Panc1 (cell line): ENCODE results near the gene CES4A. TPM values are rescaled to one million over a fixed set of nuclear protein-coding genes. Genes with fewer than 3 reads are reported as not detected.
"Not testable (repeated sequence)": the region's sequence is repeated elsewhere in the genome, so short reads cannot be mapped to it uniquely, and the experiment has no call there.

Experiments
- ATAC-seq: fragments of 200-7000 bp; cut with Tn5 transposase; 2 replicates; pipeline ENCODE4 v1.9.1; 2020; ENCODE audit warnings: mild to moderate bottlenecking, moderate library complexity
- BruUV-seq: library from RNA; stranded (reverse); fragments of 400-500 nt; replicated peaks from 2 replicates; lab custom pipeline; 2021; lab: Mats Ljungman, UMichigan
- CTCF ChIA-PET: fragments of 300-600 bp; sonication (Branson Sonifier 250); formaldehyde crosslinking; loops from one replicate; lab custom pipeline; 2022; ENCODE audit warnings: antibody characterized with exemption; lab: Charles Lee
- POLR2A ChIA-PET: fragments of 300-600 bp; sonication (Branson Sonifier 250); formaldehyde crosslinking; loops from one replicate; lab custom pipeline; 2022; ENCODE audit warnings: antibody characterized with exemption; lab: Charles Lee
- DNase-seq: peaks from one replicate; pipeline ENCODE4 v3.0.0-alpha.2; 2010; ENCODE audit warnings: low read depth, low spot score
- H3K27ac ChIP-seq: 2 replicates; pipeline ENCODE4 v1.5.1; 2011; ENCODE audit warnings: mild to moderate bottlenecking, low read length, inconsistent platforms
- H3K27me3 ChIP-seq: fragments of 200-500 bp; sonication (Bioruptor generic); 2 replicates; pipeline ENCODE4 v1.6.0; 2014; ENCODE audit warnings: low read length, inconsistent platforms; ENCODE audit not compliant: control insufficient read depth, insufficient read depth
- H3K36me3 ChIP-seq: fragments of 200-500 bp; sonication (Bioruptor generic); 2 replicates; pipeline ENCODE4 v1.5.1; 2014; ENCODE audit warnings: inconsistent platforms, mild to moderate bottlenecking, low read length, moderate library complexity; ENCODE audit not compliant: control insufficient read depth, insufficient read depth
- H3K4me1 ChIP-seq: 2 replicates; pipeline ENCODE4 v1.5.1; 2011; ENCODE audit warnings: inconsistent platforms, mild to moderate bottlenecking, low read length, moderate library complexity; ENCODE audit not compliant: control insufficient read depth, insufficient read depth
- H3K4me3 ChIP-seq, 2 experiments: 2 replicates each; pipeline ENCODE4 v1.5.1; 2011 to 2012; ENCODE audit warnings: low read depth in 2 of 2, low read length in 2 of 2, mild to moderate bottlenecking in 2 of 2, inconsistent platforms in 1 of 2, moderate library complexity in 1 of 2
- H3K9me3 ChIP-seq: fragments of 200-500 bp; sonication (Bioruptor generic); 2 replicates; pipeline ENCODE4 v1.5.1; 2014; ENCODE audit warnings: low read depth, mild to moderate bottlenecking, inconsistent platforms, low read length, moderate library complexity; ENCODE audit not compliant: control insufficient read depth, insufficient read depth
- POLR2AphosphoS5 ChIP-seq: IDR thresholded peaks from 2 replicates; pipeline ENCODE4 v1.6.1; 2012; ENCODE audit warnings: mild to moderate bottlenecking, low read depth, low read length, moderate library complexity
- TCF7L2 ChIP-seq: IDR thresholded peaks from 2 replicates; pipeline ENCODE4 v1.6.1; 2011; ENCODE audit warnings: mild to moderate bottlenecking, low read depth, low read length, inconsistent platforms
- in situ Hi-C: cut with HindIII; loops from 2 replicates; pipeline ENCODE4 v1.10.0; 2016; ENCODE audit warnings: low sequenced_read_pairs, low pct_unique_long_range_greater_than_20kb
- intact Hi-C: fragments of 100-400 bp; cut with micrococcal nuclease; formaldehyde crosslinking; loops from one replicate; pipeline ENCODE4 v1.10.0; 2022; ENCODE audit not compliant: unreplicated experiment
- total RNA-seq: library from RNA; stranded (reverse); gene quantifications from one replicate; pipeline ENCODE4 v1.2.1, GENCODE V29; 2021; ENCODE audit not compliant: unreplicated experiment
- TF ChIP-seq, protein P1 (sequence below): fragments of 450-650 bp; IDR thresholded peaks from 2 replicates; pipeline ENCODE4 v1.5.1; 2017; ENCODE audit warnings: mild to moderate bottlenecking

The CES4A gene
- total RNA-seq, 1 experiment from 2014 or later, result 6.1 TPM

DNA sequence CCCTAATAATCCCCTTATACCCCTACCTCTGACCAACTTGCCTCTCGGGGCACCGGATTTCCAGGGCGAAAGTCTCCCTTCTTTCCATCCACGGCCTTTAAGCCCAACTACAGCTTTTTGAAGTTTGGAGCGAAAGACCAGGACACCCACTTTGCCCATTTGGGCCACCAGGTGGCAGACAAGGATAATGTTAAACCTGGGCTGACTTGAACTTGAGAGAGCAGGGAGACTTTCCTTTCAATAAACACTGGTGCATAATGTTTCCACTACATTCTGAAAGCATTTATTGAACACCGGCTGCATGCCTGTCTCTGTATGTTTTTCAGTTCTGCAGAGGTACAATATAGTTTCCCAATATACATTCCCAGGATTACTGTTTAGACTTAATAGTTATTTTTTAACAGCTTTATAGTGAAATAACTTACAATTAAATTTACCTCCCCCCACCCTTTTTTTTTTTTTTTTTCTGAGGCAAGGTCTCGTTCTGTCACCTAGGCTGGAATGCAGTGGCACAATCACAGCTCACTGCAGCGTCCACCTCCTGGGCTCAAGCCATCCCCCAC lies 34.2 kb upstream of the CES4A start:
- H3K27ac ChIP-seq, result no peak overlapping the region
- H3K4me1 ChIP-seq, result peaks cover 7% of the 10 kb centered on the region
- no TSS peak for BruUV-seq
- H3K4me3 ChIP-seq, result no peak overlapping the region
- ChIA-PET CTCF (interaction anchor here (0.5 to 0.9 kb wide), 3 partner anchors 12 to 331 kb away, joined by 3 to 6 read pairs (median 3); no protein-coding TSS in a partner anchor), POLR2A (no interaction called here)
- peak; percentile 92 for ATAC-seq
- DNase-seq, result no peak
- intact Hi-C loops, result loop anchor here (10.0 kb wide), 1 partner anchor 231 kb away; the partner anchor contains the start of gene MATCAP1
- in situ Hi-C loops, result no loop called here
- no peaks in the 10 kb centered on the region for H3K27me3 ChIP-seq
- H3K36me3 ChIP-seq, result no peaks in the 10 kb centered on the region
- no peaks in the 10 kb centered on the region for H3K9me3 ChIP-seq
- TF ChIP-seq, protein P1, sequence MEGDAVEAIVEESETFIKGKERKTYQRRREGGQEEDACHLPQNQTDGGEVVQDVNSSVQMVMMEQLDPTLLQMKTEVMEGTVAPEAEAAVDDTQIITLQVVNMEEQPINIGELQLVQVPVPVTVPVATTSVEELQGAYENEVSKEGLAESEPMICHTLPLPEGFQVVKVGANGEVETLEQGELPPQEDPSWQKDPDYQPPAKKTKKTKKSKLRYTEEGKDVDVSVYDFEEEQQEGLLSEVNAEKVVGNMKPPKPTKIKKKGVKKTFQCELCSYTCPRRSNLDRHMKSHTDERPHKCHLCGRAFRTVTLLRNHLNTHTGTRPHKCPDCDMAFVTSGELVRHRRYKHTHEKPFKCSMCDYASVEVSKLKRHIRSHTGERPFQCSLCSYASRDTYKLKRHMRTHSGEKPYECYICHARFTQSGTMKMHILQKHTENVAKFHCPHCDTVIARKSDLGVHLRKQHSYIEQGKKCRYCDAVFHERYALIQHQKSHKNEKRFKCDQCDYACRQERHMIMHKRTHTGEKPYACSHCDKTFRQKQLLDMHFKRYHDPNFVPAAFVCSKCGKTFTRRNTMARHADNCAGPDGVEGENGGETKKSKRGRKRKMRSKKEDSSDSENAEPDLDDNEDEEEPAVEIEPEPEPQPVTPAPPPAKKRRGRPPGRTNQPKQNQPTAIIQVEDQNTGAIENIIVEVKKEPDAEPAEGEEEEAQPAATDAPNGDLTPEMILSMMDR, result peak; percentile 81
- no peak for TF ChIP-seq TCF7L2
- TF ChIP-seq POLR2AphosphoS5, result no peak

DNA sequence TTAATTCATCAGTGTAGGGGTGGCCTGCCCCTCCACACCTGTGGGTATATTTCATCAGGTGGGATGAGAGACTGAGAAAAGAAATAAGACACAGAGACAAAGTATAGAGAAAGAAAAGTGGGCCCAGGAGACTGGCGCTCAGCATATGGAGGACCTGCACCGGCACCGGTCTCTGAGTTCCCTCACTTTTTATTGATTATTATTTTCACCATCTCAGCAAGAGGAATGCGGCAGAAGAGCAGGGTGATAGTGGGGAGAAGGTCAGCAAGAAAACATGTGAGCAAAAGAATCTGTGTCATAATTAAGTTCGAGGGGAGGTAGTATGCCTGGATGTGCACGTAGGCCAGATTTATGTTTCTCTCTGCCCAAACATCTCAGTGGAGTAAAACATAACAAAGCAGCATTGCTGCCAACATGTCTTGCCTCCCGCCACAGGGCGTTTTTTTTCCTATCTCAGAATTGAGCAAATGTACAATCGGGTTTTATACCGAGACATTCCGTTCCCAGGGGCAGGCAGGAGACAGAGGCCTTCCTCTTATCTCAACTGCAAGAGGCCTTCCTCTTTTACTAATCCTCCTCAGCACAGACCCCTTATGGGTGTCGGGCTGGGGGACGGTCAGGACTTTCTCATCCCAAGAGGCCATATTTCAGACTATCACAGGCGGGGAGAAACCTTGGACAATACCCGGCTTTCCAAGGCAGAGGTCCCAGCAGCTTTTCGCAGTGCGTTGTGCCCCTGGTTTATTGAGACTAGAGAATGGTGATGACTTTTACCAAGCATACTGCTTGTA lies 32.8 kb upstream of the CES4A start:
- CTCF ChIA-PET, result interaction anchor here (0.6 kb wide), 1 partner anchor 200 kb away, joined by 3 read pairs; no protein-coding TSS in a partner anchor
- H3K27me3 ChIP-seq, H3K9me3 ChIP-seq, ATAC-seq, H3K4me3 ChIP-seq, H3K4me1 ChIP-seq, H3K36me3 ChIP-seq, DNase-seq, H3K27ac ChIP-seq, POLR2A ChIA-PET, BruUV-seq, in situ Hi-C loops: not testable (repeated sequence)
- intact Hi-C loops, result loop anchor here (10.0 kb wide), 1 partner anchor 229 kb away; the partner anchor contains the start of gene MATCAP1

DNA sequence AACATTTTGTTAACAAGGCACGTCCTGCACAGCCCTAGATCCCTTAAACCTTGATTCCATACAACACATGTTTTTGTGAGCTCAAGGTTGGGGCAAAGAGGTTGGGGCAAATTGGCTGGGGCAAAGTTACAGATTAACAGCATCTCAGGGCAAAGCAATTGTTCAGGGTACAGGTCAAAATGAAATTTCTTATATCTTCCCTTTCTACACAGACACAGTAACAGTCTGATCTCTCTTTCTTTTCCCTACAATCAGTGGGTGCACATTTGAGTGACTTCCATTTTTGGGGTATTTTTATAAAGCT lies 32.3 kb upstream of the CES4A start:
- BruUV-seq, H3K27me3 ChIP-seq, H3K4me3 ChIP-seq, POLR2A ChIA-PET, H3K27ac ChIP-seq, H3K36me3 ChIP-seq, DNase-seq, ATAC-seq, H3K4me1 ChIP-seq, H3K9me3 ChIP-seq, in situ Hi-C loops: not testable (repeated sequence)
- CTCF ChIA-PET, result interaction anchor here (0.6 kb wide), 1 partner anchor 200 kb away, joined by 3 read pairs; no protein-coding TSS in a partner anchor
- intact Hi-C loops, result loop anchor here (10.0 kb wide), 1 partner anchor 229 kb away; the partner anchor contains the start of gene MATCAP1
